Measurements from ENCODE around the gene CFHR3.

GRCh38 chr1:196774603-196775002, at the start of gene CFHR3:
- no peak for TF ChIP-seq CTCF (IDR thresholded peaks at IDR 0.05)
- no peak for TF ChIP-seq POLR2A (IDR thresholded peaks at IDR 0.05)

All from testis (tissue), 2 donors.